H1 (cell line): ENCODE data around the gene CCDC138. TPM values are rescaled to one million over a fixed set of nuclear protein-coding genes. Genes with fewer than 3 reads are reported as not detected.

ENCODE experiments used
- CTCF ChIA-PET: fragments of 300-600 bp; sonication (Branson Sonifier 250); formaldehyde crosslinking; loops from one replicate; lab custom pipeline; 2021; ENCODE audit not compliant: partially characterized antibody; lab: Charles Lee
- POLR2A ChIA-PET: fragments of 300-600 bp; sonication (Branson Sonifier 250); formaldehyde crosslinking; loops from one replicate; lab custom pipeline; 2021; ENCODE audit warnings: inconsistent platforms; ENCODE audit not compliant: partially characterized antibody; lab: Charles Lee
- DNase-seq, 2 experiments: peaks; one replicate each; pipeline versions ENCODE4 v3.0.0 to v3.0.0-alpha.2; 2010 to 2022; ENCODE audit warnings: low spot score in 2 of 2, low read depth in 1 of 2, mixed read lengths in 1 of 2
- FAIRE-seq: peaks from 2 replicates; lab custom pipeline; 2011; peaks lifted over from hg19 to GRCh38; lab: Jason Lieb, UNC
- H2AFZ ChIP-seq: 2 replicates; pipeline ENCODE4 v1.8.1; 2012; ENCODE audit warnings: low read length, inconsistent platforms
- H2AK5ac ChIP-seq: 2 replicates; pipeline ENCODE4 v1.6.1; 2013; ENCODE audit warnings: low read depth, low read length
- H2BK120ac ChIP-seq: replicated peaks from 2 replicates; pipeline ENCODE3; 2013; ENCODE audit warnings: low read depth, low read length, inconsistent platforms
- H2BK12ac ChIP-seq: 2 replicates; pipeline ENCODE4 v1.6.1; 2013; ENCODE audit warnings: low read depth, low read length
- H2BK15ac ChIP-seq: 2 replicates; pipeline ENCODE4 v1.6.1; 2013; ENCODE audit warnings: low read length
- H2BK20ac ChIP-seq: 2 replicates; pipeline ENCODE4 v1.6.1; 2013; ENCODE audit warnings: low read length
- H2BK5ac ChIP-seq: 2 replicates; pipeline ENCODE4 v1.6.1; 2013; ENCODE audit warnings: low read depth, low read length
- H3K14ac ChIP-seq: 2 replicates; pipeline ENCODE4 v1.6.1; 2013; ENCODE audit warnings: inconsistent platforms; ENCODE audit not compliant: insufficient read length
- H3K18ac ChIP-seq: 2 replicates; pipeline ENCODE4 v1.6.1; 2013; ENCODE audit warnings: low read length; ENCODE audit errors: extremely low read depth
- H3K23ac ChIP-seq: 2 replicates; pipeline ENCODE4 v1.6.1; 2013; ENCODE audit warnings: inconsistent platforms; ENCODE audit not compliant: insufficient read length
- H3K23me2 ChIP-seq: 2 replicates; pipeline ENCODE4 v1.6.1; 2013; ENCODE audit warnings: low read depth, low read length
- H3K27ac ChIP-seq: 2 replicates; pipeline ENCODE4 v1.6.1; 2011; ENCODE audit warnings: low read depth, low read length, inconsistent platforms
- H3K27me3 ChIP-seq, 4 experiments: replicated peaks in 1 of 4; 1 replicate in 1 of 4; 2 replicates in 3 of 4; pipeline versions ENCODE4 v1.6.1 to v1.8.1; 2011 to 2013; ENCODE audit warnings: low read length in 3 of 4, mild to moderate bottlenecking in 3 of 4, inconsistent platforms in 2 of 4, mixed read lengths in 2 of 4, moderate library complexity in 1 of 4; ENCODE audit not compliant: control insufficient read depth in 3 of 4, insufficient read depth in 3 of 4; ENCODE audit errors: extremely low read depth in 1 of 4
- H3K36me3 ChIP-seq, 4 experiments: 2 replicates each; pipeline versions ENCODE4 v1.6.1 to v1.8.1; 2011 to 2013; ENCODE audit warnings: mild to moderate bottlenecking in 4 of 4, low read length in 3 of 4, moderate library complexity in 2 of 4, control low read depth in 1 of 4, inconsistent platforms in 1 of 4; ENCODE audit not compliant: insufficient read depth in 4 of 4, control insufficient read depth in 2 of 4
- H3K4ac ChIP-seq: replicated peaks from 2 replicates; pipeline ENCODE3; 2013; ENCODE audit warnings: low read length, low read depth, mixed read lengths, inconsistent platforms; ENCODE audit not compliant: insufficient read length
- H3K4me1 ChIP-seq, 4 experiments: replicated peaks in 1 of 4; 1 replicate in 1 of 4; 2 replicates in 3 of 4; pipeline versions ENCODE4 v1.6.1 to v1.8.1; 2011 to 2013; ENCODE audit warnings: low read length in 3 of 4, inconsistent platforms in 2 of 4, mixed read lengths in 1 of 4; ENCODE audit not compliant: insufficient read depth in 4 of 4, control insufficient read depth in 3 of 4
- H3K4me2 ChIP-seq, 2 experiments: 2 replicates each; pipeline versions ENCODE4 v1.6.1 to v1.8.1; 2011 to 2013; ENCODE audit warnings: low read depth in 2 of 2, low read length in 2 of 2, control low read depth in 1 of 2, inconsistent platforms in 1 of 2, mild to moderate bottlenecking in 1 of 2; ENCODE audit not compliant: insufficient read depth in 1 of 2
- H3K4me3 ChIP-seq, 4 experiments: fragments of 200-600, 300-600 bp in 1 of 4; sonication (generic), shearing (Covaris generic), sonication (Bioruptor Twin) in 1 of 4; 2 replicates each; pipeline versions ENCODE4 v1.5.1 to v1.8.1; 2011 to 2016; ENCODE audit warnings: low read length in 4 of 4, low read depth in 3 of 4, control low read depth in 2 of 4, inconsistent platforms in 2 of 4, mild to moderate bottlenecking in 2 of 4, mixed read lengths in 1 of 4, moderate library complexity in 1 of 4; ENCODE audit not compliant: insufficient read depth in 2 of 4; ENCODE audit errors: extremely low read depth in 1 of 4
- H3K56ac ChIP-seq: replicated peaks from 2 replicates; pipeline ENCODE3; 2013; ENCODE audit warnings: low read depth, mild to moderate bottlenecking, mixed read lengths, low read length, inconsistent platforms; ENCODE audit not compliant: insufficient read length
- H3K79me1 ChIP-seq: 2 replicates; pipeline ENCODE4 v1.6.1; 2013; ENCODE audit warnings: low read depth, low read length, control low read depth
- H3K79me2 ChIP-seq, 2 experiments: 2 replicates each; pipeline versions ENCODE4 v1.6.1 to v1.8.1; 2012 to 2013; ENCODE audit warnings: low read length in 2 of 2, mild to moderate bottlenecking in 2 of 2, inconsistent platforms in 1 of 2; ENCODE audit not compliant: insufficient read depth in 2 of 2, control insufficient read depth in 1 of 2
- H3K9ac ChIP-seq, 4 experiments: replicated peaks in 1 of 4; 1 replicate in 1 of 4; 2 replicates in 3 of 4; pipeline versions ENCODE4 v1.6.1 to v1.8.1; 2011 to 2013; ENCODE audit warnings: low read depth in 3 of 4, low read length in 3 of 4, control low read depth in 2 of 4, mild to moderate bottlenecking in 2 of 4, moderate library complexity in 2 of 4, inconsistent platforms in 1 of 4; ENCODE audit errors: extremely low read depth in 1 of 4
- H3K9me3 ChIP-seq, 2 experiments: 2 replicates each; pipeline versions ENCODE4 v1.6.1 to v1.8.1; 2012 to 2013; ENCODE audit warnings: mild to moderate bottlenecking in 2 of 2, moderate library complexity in 2 of 2, control low read depth in 1 of 2, inconsistent platforms in 1 of 2, low read depth in 1 of 2, low read length in 1 of 2, mixed read lengths in 1 of 2; ENCODE audit not compliant: insufficient read depth in 2 of 2
- H4K20me1 ChIP-seq, 2 experiments: replicated peaks in 1 of 2; 2 replicates each; pipeline versions ENCODE3 to v1.8.1; 2011 to 2013; ENCODE audit warnings: inconsistent platforms in 2 of 2, low read length in 2 of 2, mild to moderate bottlenecking in 1 of 2; ENCODE audit not compliant: insufficient read depth in 2 of 2, control insufficient read depth in 1 of 2
- H4K5ac ChIP-seq: 2 replicates; pipeline ENCODE4 v1.6.1; 2013; ENCODE audit warnings: low read length, low read depth, mixed read lengths, inconsistent platforms; ENCODE audit not compliant: insufficient read length
- H4K8ac ChIP-seq: 2 replicates; pipeline ENCODE4 v1.8.0; 2013; ENCODE audit warnings: mild to moderate bottlenecking, moderate library complexity, low read length, inconsistent platforms; ENCODE audit not compliant: insufficient read depth; ENCODE audit errors: extremely low read depth
- H4K91ac ChIP-seq: replicated peaks from 2 replicates; pipeline ENCODE3; 2013; ENCODE audit warnings: low read length, mixed read lengths, inconsistent platforms; ENCODE audit not compliant: insufficient read length
- CREB1 ChIP-seq: IDR thresholded peaks from 2 replicates; pipeline ENCODE4 v1.6.1; 2012; ENCODE audit warnings: inconsistent platforms
- SAP30 ChIP-seq: fragments of 300-600 bp; sonication (generic); IDR thresholded peaks from 2 replicates; pipeline ENCODE4 v1.7.1; 2012; ENCODE audit warnings: low read length, moderate library complexity, mild to moderate bottlenecking, inconsistent platforms; ENCODE audit not compliant: insufficient read depth, insufficient replicate concordance
- WGBS, 2 experiments: shearing (Covaris generic) in 1 of 2; methylation state at CpG; one replicate each; pipeline versions ENCODE4 v1.1.6 to v1.1.7; 2013 to 2015; ENCODE audit warnings: low lambda C conversion rate in 2 of 2, mixed read lengths in 2 of 2, inconsistent platforms in 1 of 2, low coverage in 1 of 2, missing lambda C conversion rate in 1 of 2; ENCODE audit not compliant: insufficient replicate concordance in 2 of 2, insufficient coverage in 1 of 2, insufficient read length in 1 of 2; ENCODE audit errors: extremely low coverage in 1 of 2, missing lambda C conversion rate in 1 of 2; 5-methylcytosine and 5-hydroxymethylcytosine counted together
- polyA plus RNA-seq, 7 experiments: library from polyadenylated mRNA; depleted of rRNA in 3 of 7; stranded (reverse) in 5 of 7; unstranded in 2 of 7; fragments of >200 nt in 5 of 7; fragments of 200-250 nt in 2 of 7; gene quantifications; 1 replicate in 5 of 7; 2 replicates in 1 of 7; 4 replicates in 1 of 7; pipeline versions ENCODE4 v1.2.1 to v1.2.3, GENCODE V29; 2011 to 2013; ENCODE audit warnings: missing spikeins in 2 of 7, mixed read lengths in 2 of 7
- total RNA-seq: library from RNA; stranded (reverse); fragmentation: NEBNext Ultra II Directional; extraction: Animal tissue kit (Norgen Biotek cat#: 25700); gene quantifications from 2 replicates; pipeline ENCODE4 v1.2.1, GENCODE V29; 2021

Gene CCDC138
- total and polyA plus RNA-seq, 2 of the 8 experiments (the other 6 are each of a cell fraction or from before 2014, with no cell fraction given), result 8.3 to 29.8 TPM

DNA sequence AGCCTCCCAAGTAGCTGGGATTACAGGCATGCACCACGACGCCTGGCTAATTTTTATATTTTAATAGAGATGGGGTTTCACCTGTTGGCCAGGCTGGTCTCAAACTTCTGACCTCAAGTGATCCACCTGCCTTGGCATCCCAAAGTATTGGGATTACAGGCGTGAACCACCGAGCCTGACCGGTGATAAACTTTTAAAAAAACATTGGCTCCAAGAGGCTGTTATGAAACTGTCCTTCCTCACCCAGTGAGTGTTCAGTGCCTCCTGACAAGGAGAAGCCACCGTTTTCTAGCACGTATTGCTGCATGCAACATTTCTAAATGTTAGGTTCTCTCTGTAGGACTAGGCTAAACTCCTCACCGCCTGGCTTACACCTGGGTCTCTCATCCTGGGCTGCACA lies 139.2 kb downstream of the CCDC138 start:
- no peak overlapping the region for H2BK5ac ChIP-seq
- no peak overlapping the region for H3K4me2 ChIP-seq
- FAIRE-seq (no peak), DNase-seq (no peak)
- H2BK20ac ChIP-seq, result no peak overlapping the region
- H4K20me1 ChIP-seq, result no peaks in the 10 kb centered on the region
- H3K36me3 ChIP-seq, result no peaks in the 10 kb centered on the region
- no peak overlapping the region for H3K56ac ChIP-seq
- H3K79me2 ChIP-seq, result no peaks in the 10 kb centered on the region
- H2BK15ac ChIP-seq, result no peak overlapping the region
- H3K4ac ChIP-seq, result no peak overlapping the region
- H3K9me3 ChIP-seq, result no peaks in the 10 kb centered on the region
- no peaks in the 10 kb centered on the region for H3K23me2 ChIP-seq
- no peak overlapping the region for H3K9ac ChIP-seq
- CTCF ChIA-PET, result interaction anchor here (1.4 to 4.0 kb wide), 3 partner anchors 10 to 53 kb away, joined by 3 to 38 read pairs (median 4); no protein-coding TSS in a partner anchor
- H3K27me3 ChIP-seq, result no peaks in the 10 kb centered on the region
- no peaks in the 10 kb centered on the region; a peak in 1 of 7 replicates for H3K4me1 ChIP-seq
- no peak overlapping the region for H2AK5ac ChIP-seq
- POLR2A ChIA-PET, result no interaction called here
- H2BK120ac ChIP-seq, result no peak overlapping the region
- no peak overlapping the region for H3K27ac ChIP-seq
- H3K4me3 ChIP-seq, result no peak overlapping the region
- 91% methylated on average over 8 of the region's 8 CpGs; no CpG with 5 or more reads in 1 of the 2 experiments for WGBS, 2 experiments
- H2AFZ ChIP-seq, result no peak overlapping the region
- no peaks in the 10 kb centered on the region for H3K79me1 ChIP-seq
- H3K14ac ChIP-seq, result no peak overlapping the region
- no peak overlapping the region for H2BK12ac ChIP-seq
- H4K5ac ChIP-seq, result no peak overlapping the region
- H3K18ac ChIP-seq, result no peak overlapping the region
- H4K91ac ChIP-seq, result no peak overlapping the region
- no peak overlapping the region for H4K8ac ChIP-seq
- no peak overlapping the region for H3K23ac ChIP-seq
- TF ChIP-seq SAP30, result no peak
- TF ChIP-seq CREB1, result no peak
